Measurements from ENCODE around the gene SCLT1. TPM values are rescaled to one million over a fixed set of nuclear protein-coding genes. Genes with fewer than 3 reads are reported as not detected.

SCLT1 gene
- total RNA-seq, 1 experiment from 2014 or later: 13.3 TPM

DNA sequence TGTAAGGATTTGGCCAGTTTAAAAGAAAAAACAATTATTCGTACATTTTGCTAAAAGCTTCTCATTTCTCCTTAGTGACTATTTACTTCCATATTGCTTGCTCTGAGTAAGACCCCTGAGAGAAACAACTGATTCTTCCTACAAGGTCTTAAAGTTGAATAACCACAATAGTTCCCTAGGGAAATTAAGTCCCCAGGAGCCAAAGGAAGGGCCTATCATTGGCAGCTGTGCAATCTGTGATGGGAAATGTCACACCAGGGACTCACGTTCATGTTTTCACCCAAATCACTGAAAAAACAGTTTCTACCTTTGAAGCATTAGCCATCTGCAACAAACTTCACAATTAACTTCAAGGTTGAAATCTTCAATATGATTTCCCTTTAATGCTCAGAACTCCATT lies 217.1 kb downstream of the SCLT1 start:
- DNase-seq (ENCODE audit: low read depth, low spot score) (no peak), ATAC-seq (no peak)
- no peaks in the 10 kb centered on the region for H3K27me3 ChIP-seq (ENCODE audit: insufficient read depth, low read length)
- H3K9me3 ChIP-seq (ENCODE audit: control insufficient read depth in 1 of 2, insufficient read depth in 1 of 2, low read depth in 1 of 2, low read length in 2 of 2): no peaks in the 10 kb centered on the region
- no peaks in the 10 kb centered on the region for H3K9me2 ChIP-seq (ENCODE audit: insufficient read depth)
- H3K9ac ChIP-seq (ENCODE audit: low read length): no peak overlapping the region
- POLR2A ChIA-PET: no interaction called here
- H3K36me3 ChIP-seq (ENCODE audit: control insufficient read depth in 1 of 2, insufficient read depth in 2 of 2, low read length in 2 of 2): peaks cover 0 to 7% of the 10 kb centered on the region in 2 experiments; a peak in 1 of 4 replicates
- BruUV-seq (replicated peaks): no TSS peak
- intact Hi-C loops (cut with micrococcal nuclease): no loop called here
- H2AFZ ChIP-seq (ENCODE audit: low read depth, low read length, poor library complexity, severe bottlenecking): no peak overlapping the region
- no peaks in the 10 kb centered on the region for H3K4me1 ChIP-seq (ENCODE audit: control insufficient read depth in 1 of 2, insufficient read depth in 2 of 2, low read length in 2 of 2)
- no peak overlapping the region for H3K4me2 ChIP-seq (ENCODE audit: low read length)
- H3K27ac ChIP-seq (ENCODE audit: low read depth, low read length): no peak overlapping the region
- H4K20me1 ChIP-seq (ENCODE audit: insufficient read depth): no peaks in the 10 kb centered on the region
- TF ChIP-seq, protein P1, sequence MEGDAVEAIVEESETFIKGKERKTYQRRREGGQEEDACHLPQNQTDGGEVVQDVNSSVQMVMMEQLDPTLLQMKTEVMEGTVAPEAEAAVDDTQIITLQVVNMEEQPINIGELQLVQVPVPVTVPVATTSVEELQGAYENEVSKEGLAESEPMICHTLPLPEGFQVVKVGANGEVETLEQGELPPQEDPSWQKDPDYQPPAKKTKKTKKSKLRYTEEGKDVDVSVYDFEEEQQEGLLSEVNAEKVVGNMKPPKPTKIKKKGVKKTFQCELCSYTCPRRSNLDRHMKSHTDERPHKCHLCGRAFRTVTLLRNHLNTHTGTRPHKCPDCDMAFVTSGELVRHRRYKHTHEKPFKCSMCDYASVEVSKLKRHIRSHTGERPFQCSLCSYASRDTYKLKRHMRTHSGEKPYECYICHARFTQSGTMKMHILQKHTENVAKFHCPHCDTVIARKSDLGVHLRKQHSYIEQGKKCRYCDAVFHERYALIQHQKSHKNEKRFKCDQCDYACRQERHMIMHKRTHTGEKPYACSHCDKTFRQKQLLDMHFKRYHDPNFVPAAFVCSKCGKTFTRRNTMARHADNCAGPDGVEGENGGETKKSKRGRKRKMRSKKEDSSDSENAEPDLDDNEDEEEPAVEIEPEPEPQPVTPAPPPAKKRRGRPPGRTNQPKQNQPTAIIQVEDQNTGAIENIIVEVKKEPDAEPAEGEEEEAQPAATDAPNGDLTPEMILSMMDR (IDR thresholded peaks at IDR 0.05 in 2 of 3, conservative IDR thresholded peaks at IDR 0.05 in 1 of 3; ENCODE audit: borderline replicate concordance in 1 of 3, insufficient read depth in 1 of 3, low read depth in 2 of 3, low read length in 2 of 3): no peak
- TF ChIP-seq YY1 (IDR thresholded peaks at IDR 0.05; ENCODE audit: extremely low read depth, insufficient replicate concordance, low read depth, low read length) (no peak), CBX3 (IDR thresholded peaks at IDR 0.05; ENCODE audit: low read depth) (no peak), CEBPB (IDR thresholded peaks at IDR 0.05; ENCODE audit: low read depth) (no peak), POLR2AphosphoS5 (IDR thresholded peaks at IDR 0.05; ENCODE audit: low read depth, low read length) (no peak), EZH2phosphoT487 (IDR thresholded peaks at IDR 0.05; ENCODE audit: borderline replicate concordance) (no peak), SRF (IDR thresholded peaks at IDR 0.05; ENCODE audit: low read depth) (no peak), ZFX (IDR thresholded peaks at IDR 0.05) (no peak), SP1 (IDR thresholded peaks at IDR 0.05; ENCODE audit: low read depth) (no peak), RAD21 (IDR thresholded peaks at IDR 0.05; ENCODE audit: low read depth) (no peak), ZBTB33 (IDR thresholded peaks at IDR 0.05; ENCODE audit: extremely low read depth, insufficient replicate concordance, low read length) (no peak), FOSL1 (IDR thresholded peaks at IDR 0.05; ENCODE audit: low read depth) (no peak), REST (IDR thresholded peaks at IDR 0.05; ENCODE audit: low read depth) (no peak)
- TF ChIP-seq, protein P2, sequence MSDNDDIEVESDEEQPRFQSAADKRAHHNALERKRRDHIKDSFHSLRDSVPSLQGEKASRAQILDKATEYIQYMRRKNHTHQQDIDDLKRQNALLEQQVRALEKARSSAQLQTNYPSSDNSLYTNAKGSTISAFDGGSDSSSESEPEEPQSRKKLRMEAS (IDR thresholded peaks at IDR 0.05): no peak
- CTCF ChIA-PET: no interaction called here
- H3K4me3 ChIP-seq (replicated peaks in 1 of 2; ENCODE audit: low read depth in 1 of 2, low read length in 2 of 2): no peak overlapping the region
- no peaks in the 10 kb centered on the region for H3K79me2 ChIP-seq (ENCODE audit: insufficient read depth, low read length)
- RAD21 ChIA-PET (ENCODE audit: low non-redundant PET in 1 of 2, low total read pairs in 2 of 2, uncharacterized antibody in 2 of 2, unreplicated experiment in 2 of 2): no interaction called here

Measured in HCT116 (cell line).